Measurements from ENCODE around the gene KRT6A. TPM values are rescaled to one million over a fixed set of nuclear protein-coding genes. Genes with fewer than 3 reads are reported as not detected.
"Not testable (repeated sequence)": the region's sequence is repeated elsewhere in the genome, so short reads cannot be mapped to it uniquely, and the experiment has no call there.

KRT6A gene
- total RNA-seq, 1 donor from 2014 or later: not detected

DNA sequence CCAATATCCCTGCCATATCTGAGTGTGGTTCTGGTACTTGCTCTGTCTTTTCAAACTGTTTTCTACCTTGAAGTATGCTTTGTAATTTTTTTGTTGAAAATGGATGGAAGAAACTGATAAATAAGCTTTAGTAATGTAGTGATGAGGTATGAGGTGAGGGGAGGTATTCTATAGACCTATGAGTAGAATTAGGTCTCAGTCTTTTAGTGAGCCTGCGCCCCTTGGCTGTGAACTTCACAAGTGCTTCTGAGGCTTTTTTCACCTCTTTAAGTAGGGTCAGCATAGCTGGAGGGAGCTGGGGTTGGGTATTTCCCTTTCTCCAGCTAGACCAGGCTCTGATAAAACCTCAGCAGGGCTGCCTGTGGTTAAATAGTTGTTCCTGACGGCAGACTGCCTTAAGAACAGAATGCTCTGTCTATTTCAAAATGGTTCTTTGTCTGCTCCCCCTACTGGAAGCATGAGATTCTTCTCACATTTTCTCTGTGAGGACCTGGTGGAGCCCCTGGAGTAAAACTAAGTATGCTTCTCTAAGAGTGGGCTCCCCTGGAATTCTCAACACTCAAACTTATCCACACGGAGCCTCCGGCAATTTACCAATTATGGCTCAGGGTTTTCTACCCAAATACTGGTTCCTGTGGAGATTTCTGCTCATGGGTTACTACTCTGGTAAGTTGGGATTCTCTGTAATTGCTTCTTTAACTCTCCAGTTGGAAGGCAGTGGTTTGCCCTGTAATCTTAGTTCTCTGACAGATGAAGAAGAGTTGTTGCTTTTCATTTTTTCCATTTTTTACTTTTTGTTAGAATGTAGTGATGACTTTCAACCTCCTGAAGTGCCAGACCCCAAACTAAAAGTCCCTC, 14.0 kb upstream of the KRT6A start:
- Mint-ChIP-seq H3K9me3 (peaks cover 5% of the 10 kb centered on the region), H3K27ac (no peak overlapping the region), H3K4me1 (ENCODE audit: low read depth) (no peaks in the 10 kb centered on the region), H3K4me3 (no peak overlapping the region), H3K36me3 (ENCODE audit: low read depth) (no peaks in the 10 kb centered on the region), H3K27me3 (ENCODE audit: insufficient read depth) (peaks cover 21% of the 10 kb centered on the region)
- DNase-seq (ENCODE audit: low spot score): no peak
- intact Hi-C loops (cut with micrococcal nuclease): loop anchor here (1.0 kb wide), 2 partner anchors 351 to 355 kb away; no protein-coding TSS in a partner anchor

GRCh38 chr12:52502877-52503276, 9.8 kb upstream of the KRT6A start:
- DNase-seq (ENCODE audit: low spot score): no peak
- H3K27ac Mint-ChIP-seq: no peak overlapping the region
- intact Hi-C loops (cut with micrococcal nuclease): no loop called here
- no peaks in the 10 kb centered on the region for H3K9me3 Mint-ChIP-seq
- H3K27me3 Mint-ChIP-seq (ENCODE audit: insufficient read depth): peaks cover 22% of the 10 kb centered on the region
- H3K36me3 Mint-ChIP-seq (ENCODE audit: low read depth): no peaks in the 10 kb centered on the region
- no peak overlapping the region for H3K4me3 Mint-ChIP-seq
- H3K4me1 Mint-ChIP-seq (ENCODE audit: low read depth): no peaks in the 10 kb centered on the region

DNA sequence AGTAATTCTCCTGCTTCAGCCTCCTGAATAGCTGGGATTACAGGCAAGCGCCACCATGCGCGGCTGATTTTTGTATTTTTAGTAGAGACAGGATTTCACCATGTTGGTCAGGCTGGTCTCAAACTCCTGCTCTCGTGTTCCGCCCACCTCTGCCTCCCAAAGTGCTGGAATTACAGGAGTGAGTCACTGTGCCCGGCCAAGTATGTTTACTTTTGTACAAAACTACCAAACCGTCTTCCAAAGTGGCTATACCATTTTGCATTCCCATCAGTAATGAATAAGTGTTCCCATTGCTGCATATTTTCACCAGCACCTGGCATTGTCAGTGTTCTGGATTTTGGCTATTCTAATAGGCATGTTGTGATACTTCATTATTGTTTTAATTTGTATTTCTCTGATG, 8.4 kb upstream of the KRT6A start:
- intact Hi-C loops (cut with micrococcal nuclease): no loop called here
- Mint-ChIP-seq H3K27me3 (ENCODE audit: insufficient read depth) (peaks cover 16% of the 10 kb centered on the region), H3K36me3 (ENCODE audit: low read depth) (no peaks in the 10 kb centered on the region), H3K9me3 (no peaks in the 10 kb centered on the region), H3K4me1 (ENCODE audit: low read depth) (no peaks in the 10 kb centered on the region), H3K4me3 (no peak overlapping the region), H3K27ac (no peak overlapping the region)
- DNase-seq (ENCODE audit: low spot score): no peak

- H3K9me3 Mint-ChIP-seq; H3K27ac Mint-ChIP-seq; H3K4me3 Mint-ChIP-seq; H3K4me1 Mint-ChIP-seq (ENCODE audit: low read depth); H3K36me3 Mint-ChIP-seq (ENCODE audit: low read depth); DNase-seq (ENCODE audit: low spot score); intact Hi-C loops (cut with micrococcal nuclease): not testable (repeated sequence)
- H3K27me3 Mint-ChIP-seq (ENCODE audit: insufficient read depth): peaks cover 16% of the 10 kb centered on the region
Measured at GRCh38 chr12:52500574-52500973, 7.5 kb upstream of the KRT6A start.

DNA sequence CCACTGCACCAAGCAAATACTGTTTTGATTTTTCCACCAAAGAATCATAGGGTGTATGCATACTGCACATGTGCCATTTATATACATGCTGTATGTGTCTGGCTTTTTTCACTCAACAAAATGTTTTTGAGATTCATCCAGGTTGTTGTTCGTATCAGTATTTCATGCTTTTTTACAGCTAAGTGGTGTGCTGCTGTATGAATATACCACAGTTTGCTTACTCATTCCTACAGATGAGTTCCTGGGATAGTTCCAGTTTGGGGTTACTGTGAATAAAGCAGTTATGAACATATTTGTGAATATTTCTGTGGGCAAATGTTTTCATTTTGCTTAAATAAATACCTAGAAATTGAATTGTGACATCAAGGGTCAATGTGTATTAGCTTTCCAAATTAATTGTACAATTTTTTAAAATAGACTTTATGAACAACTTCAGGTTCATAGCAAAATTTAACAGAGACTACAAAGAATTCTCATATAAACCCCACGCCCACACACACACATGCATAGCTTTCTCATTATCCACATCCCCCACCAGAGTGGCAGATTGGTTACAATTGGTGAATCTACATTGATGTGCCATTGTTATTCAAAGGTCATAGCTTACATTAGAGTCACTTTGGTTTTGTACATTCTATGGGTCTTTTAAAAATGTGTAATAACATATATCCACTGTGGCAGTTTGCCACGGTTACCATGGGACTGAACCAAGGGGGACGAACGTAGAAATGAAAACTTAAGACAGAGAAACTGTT, 6.9 kb upstream of the KRT6A start:
- no peaks in the 10 kb centered on the region for H3K4me1 Mint-ChIP-seq (ENCODE audit: low read depth)
- no peak overlapping the region for H3K27ac Mint-ChIP-seq
- no peaks in the 10 kb centered on the region for H3K9me3 Mint-ChIP-seq
- H3K4me3 Mint-ChIP-seq: no peak overlapping the region
- no peaks in the 10 kb centered on the region for H3K36me3 Mint-ChIP-seq (ENCODE audit: low read depth)
- H3K27me3 Mint-ChIP-seq (ENCODE audit: insufficient read depth): peaks cover 12% of the 10 kb centered on the region
- no peak for DNase-seq (ENCODE audit: low spot score)
- intact Hi-C loops (cut with micrococcal nuclease): no loop called here

DNA sequence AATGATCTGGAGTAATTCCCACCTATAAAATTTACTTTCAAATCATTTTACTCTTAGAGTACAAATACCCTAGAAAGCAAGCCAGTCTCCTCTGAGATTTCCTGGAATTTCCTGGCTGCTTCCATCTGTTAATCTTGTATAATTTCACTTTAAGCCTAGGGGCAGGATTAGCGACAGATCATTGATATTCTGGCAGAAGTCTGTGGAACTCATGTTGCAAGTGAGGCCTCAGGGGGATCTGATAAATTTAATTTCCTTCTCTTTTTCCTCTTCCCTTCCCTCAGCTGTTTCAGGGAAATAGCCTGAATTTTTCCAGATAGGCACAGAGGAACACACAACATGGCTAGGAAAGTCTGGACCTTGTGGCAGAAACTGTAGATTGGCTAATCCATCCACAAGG, 5.9 kb upstream of the KRT6A start:
- DNase-seq (ENCODE audit: low spot score): no peak
- intact Hi-C loops (cut with micrococcal nuclease): no loop called here
- peaks cover 12% of the 10 kb centered on the region for H3K27me3 Mint-ChIP-seq (ENCODE audit: insufficient read depth)
- H3K4me3 Mint-ChIP-seq: no peak overlapping the region
- no peaks in the 10 kb centered on the region for H3K36me3 Mint-ChIP-seq (ENCODE audit: low read depth)
- H3K9me3 Mint-ChIP-seq: no peaks in the 10 kb centered on the region
- H3K4me1 Mint-ChIP-seq (ENCODE audit: low read depth): no peaks in the 10 kb centered on the region
- H3K27ac Mint-ChIP-seq: no peak overlapping the region

DNA sequence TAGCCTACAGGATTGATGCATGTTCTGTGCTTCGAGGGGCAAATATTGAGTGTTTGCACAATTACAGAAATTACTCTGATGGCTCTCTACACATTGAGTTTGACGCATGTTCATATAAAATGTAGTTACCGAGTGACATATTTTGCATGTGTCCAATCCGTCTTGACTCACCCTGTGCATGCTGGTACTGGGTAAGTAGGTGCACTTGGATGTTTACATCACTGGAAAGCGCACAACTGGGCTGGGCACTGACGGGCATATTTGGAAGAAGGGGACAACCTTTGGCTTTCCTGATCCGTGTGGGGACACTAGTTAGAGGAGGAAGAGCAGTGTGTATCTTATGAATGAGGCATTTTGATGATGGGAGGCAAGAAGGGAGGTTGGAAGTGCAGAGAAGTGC, 4.9 kb upstream of the KRT6A start:
- Mint-ChIP-seq H3K9me3 (no peaks in the 10 kb centered on the region), H3K27ac (no peak overlapping the region), H3K27me3 (ENCODE audit: insufficient read depth) (peaks cover 6% of the 10 kb centered on the region), H3K4me1 (ENCODE audit: low read depth) (no peaks in the 10 kb centered on the region), H3K36me3 (ENCODE audit: low read depth) (no peaks in the 10 kb centered on the region), H3K4me3 (no peak overlapping the region)
- DNase-seq (ENCODE audit: low spot score): no peak
- intact Hi-C loops (cut with micrococcal nuclease): no loop called here

DNA sequence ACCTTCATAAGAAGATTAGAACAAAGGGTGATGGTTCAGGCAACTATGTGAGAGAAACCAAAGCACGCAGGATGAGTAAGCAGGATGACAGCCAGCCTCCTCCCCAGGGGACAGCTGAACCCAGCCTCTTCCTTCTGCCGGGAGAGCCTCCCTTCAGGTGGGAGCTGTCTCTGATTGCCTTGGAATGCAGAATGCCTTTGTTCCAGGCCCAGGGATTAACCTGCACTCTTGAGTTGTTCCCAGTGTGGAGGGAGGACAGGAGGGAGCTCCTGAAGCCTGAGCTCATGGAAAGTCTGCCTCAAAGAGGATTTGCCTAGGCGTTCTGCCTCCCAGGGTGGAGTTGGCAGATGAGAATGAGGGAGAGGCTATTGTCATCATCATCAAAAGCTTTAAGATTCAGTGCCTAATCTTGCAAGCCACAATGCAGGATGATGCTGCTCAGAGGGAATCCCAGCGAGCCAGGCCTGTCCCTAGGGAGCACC, 3.6 kb upstream of the KRT6A start:
- Mint-ChIP-seq H3K27ac (no peak overlapping the region), H3K4me1 (ENCODE audit: low read depth) (no peaks in the 10 kb centered on the region), H3K4me3 (no peak overlapping the region), H3K27me3 (ENCODE audit: insufficient read depth) (peaks cover 5% of the 10 kb centered on the region), H3K9me3 (no peaks in the 10 kb centered on the region), H3K36me3 (ENCODE audit: low read depth) (no peaks in the 10 kb centered on the region)
- intact Hi-C loops (cut with micrococcal nuclease): no loop called here
- no peak for DNase-seq (ENCODE audit: low spot score)

- no peak overlapping the region for H3K4me3 Mint-ChIP-seq
- H3K9me3 Mint-ChIP-seq: no peaks in the 10 kb centered on the region
- peaks cover 7% of the 10 kb centered on the region for H3K27me3 Mint-ChIP-seq (ENCODE audit: insufficient read depth)
- no peak overlapping the region for H3K27ac Mint-ChIP-seq
- no peak for DNase-seq (ENCODE audit: low spot score)
- no peaks in the 10 kb centered on the region for H3K36me3 Mint-ChIP-seq (ENCODE audit: low read depth)
- H3K4me1 Mint-ChIP-seq (ENCODE audit: low read depth): no peaks in the 10 kb centered on the region
- intact Hi-C loops (cut with micrococcal nuclease): no loop called here
Measured at GRCh38 chr12:52496054-52496453, 3.0 kb upstream of the KRT6A start.

- H3K36me3 Mint-ChIP-seq (ENCODE audit: low read depth): no peaks in the 10 kb centered on the region
- DNase-seq (ENCODE audit: low spot score): no peak
- intact Hi-C loops (cut with micrococcal nuclease): no loop called here
- no peak overlapping the region for H3K4me3 Mint-ChIP-seq
- H3K27ac Mint-ChIP-seq: no peak overlapping the region
- H3K9me3 Mint-ChIP-seq: no peaks in the 10 kb centered on the region
- peaks cover 8% of the 10 kb centered on the region for H3K27me3 Mint-ChIP-seq (ENCODE audit: insufficient read depth)
- no peaks in the 10 kb centered on the region for H3K4me1 Mint-ChIP-seq (ENCODE audit: low read depth)
Measured at GRCh38 chr12:52495389-52495788, 2.3 kb upstream of the KRT6A start.

- Mint-ChIP-seq H3K27ac (no peak overlapping the region), H3K4me3 (no peak overlapping the region)
- intact Hi-C loops (cut with micrococcal nuclease): no loop called here
Measured at GRCh38 chr12:52494518-52494917, 1.5 kb upstream of the KRT6A start.

DNA sequence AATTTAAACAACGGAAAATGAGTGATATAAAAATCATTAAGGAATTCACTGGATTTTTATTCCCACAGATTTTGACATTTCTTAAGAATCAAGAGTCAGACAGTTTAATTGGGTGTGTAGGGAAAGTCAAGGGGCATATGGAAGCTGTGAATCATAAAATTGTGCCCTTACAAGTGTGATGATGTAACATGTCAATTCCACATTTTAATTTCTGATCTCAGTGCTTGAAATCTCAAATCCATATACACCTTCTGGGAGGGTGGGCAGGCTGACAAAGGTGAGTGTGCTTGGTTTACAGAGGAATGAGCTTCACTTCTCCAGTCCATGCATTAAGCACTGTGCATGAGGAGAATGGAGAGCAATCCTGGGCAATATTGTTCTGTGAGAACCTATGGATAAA, 1.0 kb upstream of the KRT6A start:
- no peaks in the 10 kb centered on the region for H3K9me3 Mint-ChIP-seq
- H3K4me1 Mint-ChIP-seq (ENCODE audit: low read depth): no peaks in the 10 kb centered on the region
- H3K36me3 Mint-ChIP-seq (ENCODE audit: low read depth): no peaks in the 10 kb centered on the region
- H3K27ac Mint-ChIP-seq: no peak overlapping the region
- no peak overlapping the region for H3K4me3 Mint-ChIP-seq
- peaks cover 8% of the 10 kb centered on the region for H3K27me3 Mint-ChIP-seq (ENCODE audit: insufficient read depth)
- intact Hi-C loops (cut with micrococcal nuclease): no loop called here
- no peak for DNase-seq (ENCODE audit: low spot score)

More at GRCh38 chr12:52494518-52494917, 1.5 kb upstream of the KRT6A start:
- no peaks in the 10 kb centered on the region for H3K36me3 Mint-ChIP-seq (ENCODE audit: low read depth)
- no peaks in the 10 kb centered on the region for H3K4me1 Mint-ChIP-seq (ENCODE audit: low read depth)
- DNase-seq (ENCODE audit: low spot score): no peak
- no peaks in the 10 kb centered on the region for H3K9me3 Mint-ChIP-seq
- peaks cover 8% of the 10 kb centered on the region for H3K27me3 Mint-ChIP-seq (ENCODE audit: insufficient read depth)

DNA sequence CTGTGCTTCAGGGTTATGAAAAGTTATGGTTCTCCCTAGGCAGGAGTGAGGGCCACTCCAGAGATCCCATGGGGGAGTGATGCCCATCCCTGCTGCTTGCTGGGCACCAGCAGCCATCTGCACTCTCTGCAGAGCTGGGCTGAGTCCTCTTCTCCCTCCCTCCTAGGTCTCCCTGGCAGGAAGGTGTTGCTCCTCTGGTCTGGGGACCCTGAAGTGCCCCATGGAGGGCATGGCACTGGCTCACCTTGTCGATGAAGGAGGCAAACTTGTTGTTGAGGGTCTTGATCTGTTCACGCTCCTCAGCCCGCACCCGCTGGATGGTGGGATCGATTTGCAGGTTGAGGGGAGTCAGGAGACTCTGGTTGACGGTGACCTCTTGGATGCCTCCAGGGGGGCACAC, 652 bp downstream of the KRT6A start:
- H3K36me3 Mint-ChIP-seq (ENCODE audit: low read depth); H3K9me3 Mint-ChIP-seq; intact Hi-C loops (cut with micrococcal nuclease); H3K27me3 Mint-ChIP-seq (ENCODE audit: insufficient read depth); H3K4me1 Mint-ChIP-seq (ENCODE audit: low read depth); H3K4me3 Mint-ChIP-seq; DNase-seq (ENCODE audit: low spot score); H3K27ac Mint-ChIP-seq: not testable (repeated sequence)
